GM18909 (cell line): ENCODE results near the gene ECE1.
A peak's percentile ranks its signal among the peaks of the same experiment; 100 is the strongest.

Experiments
- ATAC-seq: cut with Tn5 transposase; IDR thresholded peaks from one replicate; pipeline ENCODE4 v1.9.1; 2021; ENCODE audit warnings: mild to moderate bottlenecking; ENCODE audit not compliant: unreplicated experiment, poor library complexity

ECE1 gene

GRCh38 chr1:21289700-21290545, at the start of gene ECE1:
Gene ECE1 (minus strand): TSS chr1:21290463. CDS start chr1:21290414, 49 bp downstream.
- ATAC-seq, result no peak

DNA sequence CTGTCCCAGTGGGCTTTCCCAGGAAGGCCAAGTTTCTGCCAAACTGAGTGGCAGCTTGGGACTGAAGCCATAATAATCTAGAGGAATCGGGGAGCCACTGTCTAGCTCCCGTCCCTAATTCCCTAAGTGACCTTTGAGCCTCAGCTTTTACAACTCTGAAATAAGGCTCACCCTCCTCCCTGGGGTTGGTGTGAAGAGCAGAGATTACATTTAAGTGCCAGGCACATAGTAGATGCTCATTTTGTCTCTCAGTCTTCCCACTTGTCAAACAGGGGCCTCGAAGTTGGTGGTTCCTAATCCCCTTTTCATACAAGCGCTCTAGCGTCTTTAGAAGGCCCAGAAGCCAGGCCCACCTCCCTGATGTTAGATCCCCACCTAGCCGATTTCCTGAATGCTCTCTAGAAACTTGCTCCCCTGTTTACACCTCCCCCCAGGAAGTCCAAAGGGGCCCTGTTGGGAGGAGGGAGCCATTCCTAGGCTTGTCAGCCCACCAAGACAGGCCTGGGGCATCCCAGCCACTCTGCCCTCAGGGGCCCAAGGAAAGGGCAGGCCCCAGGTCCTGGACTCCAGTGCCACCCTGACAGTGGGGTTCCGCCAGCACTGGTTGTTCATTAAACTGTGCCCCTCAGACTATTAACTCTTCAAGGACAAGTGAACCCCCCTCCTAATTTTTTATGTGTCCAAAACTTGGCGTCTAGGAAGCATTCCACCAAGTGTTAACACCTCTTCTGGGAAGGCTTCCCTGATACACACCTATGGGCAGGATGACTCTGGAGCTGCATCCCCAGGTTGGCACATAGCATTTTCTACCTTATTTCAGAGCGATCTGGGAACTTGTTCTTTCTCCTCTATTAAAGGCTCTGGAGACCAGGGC, 49.3 kb upstream of the ECE1 start:
- ATAC-seq, result no peak

GRCh38 chr1:21338573-21339355, 48.5 kb upstream of the ECE1 start:
- ATAC-seq, result no peak

DNA sequence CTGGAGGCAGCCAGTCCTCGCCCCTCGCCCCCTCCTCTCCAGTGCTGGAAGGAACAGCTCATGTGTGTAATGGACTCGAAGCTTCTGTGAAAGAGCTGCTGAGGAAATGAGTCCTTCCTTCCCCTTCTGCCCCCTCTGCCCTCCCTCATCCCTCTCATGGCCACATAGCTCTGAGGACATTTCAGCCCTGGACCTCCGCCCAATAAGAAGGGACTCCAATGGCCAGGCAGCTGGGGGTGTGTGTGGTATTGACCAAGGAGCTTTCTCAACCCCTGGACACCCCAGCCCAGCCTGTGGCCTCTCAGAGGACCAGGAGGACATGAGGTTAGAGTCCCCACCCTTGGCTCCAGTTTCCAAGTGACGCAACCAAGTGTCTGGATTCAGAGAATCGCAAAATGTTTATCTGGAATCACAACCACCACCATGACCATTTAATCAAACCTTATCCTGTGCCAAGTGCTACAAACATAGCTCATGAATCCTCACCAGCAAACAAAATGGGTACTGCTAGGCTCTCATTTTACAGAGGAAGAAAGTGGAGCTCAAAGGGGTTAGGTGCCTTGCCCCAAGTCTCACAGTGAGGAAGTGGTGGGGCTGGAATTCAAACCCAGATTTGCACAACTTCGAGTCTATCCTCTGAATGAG, 47.8 kb upstream of the ECE1 start:
- no peak for ATAC-seq

DNA sequence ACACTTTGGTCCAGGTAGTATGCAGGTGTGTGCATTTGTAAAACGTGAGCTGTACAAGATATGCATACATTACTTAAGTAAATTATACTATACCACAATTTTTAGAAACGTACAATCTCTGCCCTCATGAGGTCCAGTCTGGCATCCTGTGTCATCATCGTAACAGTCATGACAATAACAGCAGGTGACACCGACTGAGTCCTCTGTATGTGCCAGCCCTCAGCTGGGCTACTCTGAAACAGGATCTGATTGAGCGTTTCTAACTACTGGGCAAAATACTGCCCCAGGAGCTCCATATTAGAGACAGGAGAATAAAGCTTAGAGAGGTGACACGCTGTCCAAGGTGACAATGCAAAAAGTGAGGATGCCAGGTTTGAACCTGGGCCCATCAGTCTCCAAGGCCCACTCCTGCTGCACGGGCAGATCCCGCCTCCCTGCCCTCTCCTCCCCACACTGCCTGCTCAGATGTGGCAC, 47.2 kb upstream of the ECE1 start:
- ATAC-seq, result no peak

- no peak for ATAC-seq
These were observed 46.8 kb upstream of the ECE1 start for GRCh38 chr1:21337010-21337437.

GRCh38 chr1:21335750-21336224, 45.5 kb upstream of the ECE1 start:
- ATAC-seq, result no peak

DNA sequence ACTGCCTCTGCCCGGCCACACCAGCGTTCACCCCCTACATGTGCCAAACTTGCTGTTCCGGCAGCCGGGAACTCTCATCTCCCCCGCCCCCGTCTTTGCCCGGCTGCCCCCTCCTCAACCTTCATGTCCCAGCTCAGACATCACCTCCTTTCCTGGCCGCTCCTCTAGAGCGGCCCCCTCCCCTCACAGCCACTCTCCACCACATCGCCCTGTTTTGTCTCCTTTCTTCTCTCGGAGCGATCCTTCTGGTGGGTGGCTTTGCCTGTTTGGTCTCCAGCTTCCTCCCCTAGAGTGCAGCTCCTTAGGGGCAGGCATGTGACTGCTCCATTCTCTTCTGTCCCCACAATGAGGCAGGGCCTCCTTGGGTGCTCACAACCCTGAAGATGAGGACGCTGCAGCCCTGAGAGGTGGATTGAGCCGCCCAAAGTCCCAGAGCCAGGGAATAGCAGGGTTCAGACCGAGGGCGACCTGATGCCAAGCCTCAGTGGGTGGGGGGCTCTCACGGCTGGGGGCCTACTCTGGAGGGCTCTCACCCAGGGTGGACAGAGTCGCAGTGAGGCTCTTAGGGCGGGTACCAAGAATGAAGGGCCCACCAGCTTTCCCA, 44.9 kb upstream of the ECE1 start:
- ATAC-seq, result no peak

GRCh38 chr1:21334214-21335087, 44.2 kb upstream of the ECE1 start:
- peak; percentile 83 for ATAC-seq

GRCh38 chr1:21333824-21334213, 43.6 kb upstream of the ECE1 start:
- no peak for ATAC-seq

DNA sequence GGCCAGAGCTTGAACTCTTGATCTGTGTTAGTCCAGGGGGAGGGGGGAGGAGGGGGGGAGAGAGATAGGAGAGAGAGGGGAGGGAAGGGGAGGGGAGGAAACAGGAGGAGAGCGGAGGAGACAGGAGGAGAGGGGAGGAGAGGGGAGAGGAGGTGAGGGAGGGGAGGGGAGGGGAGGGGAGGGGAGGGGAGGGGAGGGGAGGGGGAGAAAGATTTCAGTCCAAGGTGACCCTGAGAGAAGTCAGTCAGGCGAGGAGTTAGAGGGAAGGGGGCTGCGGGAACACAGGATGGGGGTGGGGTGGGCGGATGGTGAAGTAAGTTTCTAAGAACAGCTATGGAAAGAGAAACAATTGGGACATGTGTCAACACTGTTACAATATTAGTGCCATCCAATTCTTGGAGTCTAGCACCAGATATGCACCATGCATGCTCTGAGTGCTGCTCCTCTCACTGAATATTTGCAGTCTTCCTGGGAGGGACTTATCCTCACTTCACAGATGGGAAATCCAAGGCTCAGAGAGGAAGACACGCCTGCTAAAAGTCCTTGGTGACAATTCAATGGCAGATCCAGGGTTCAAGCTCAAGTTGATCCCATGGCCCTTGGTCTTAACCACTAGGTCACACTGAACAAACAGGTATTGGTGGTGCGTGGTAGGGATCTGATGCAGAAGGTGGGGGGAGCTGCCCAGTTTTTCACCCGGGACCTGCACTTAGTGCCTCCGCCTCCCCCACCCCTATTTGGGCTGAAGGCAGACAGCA, 42.5 kb upstream of the ECE1 start:
- no peak for ATAC-seq

DNA sequence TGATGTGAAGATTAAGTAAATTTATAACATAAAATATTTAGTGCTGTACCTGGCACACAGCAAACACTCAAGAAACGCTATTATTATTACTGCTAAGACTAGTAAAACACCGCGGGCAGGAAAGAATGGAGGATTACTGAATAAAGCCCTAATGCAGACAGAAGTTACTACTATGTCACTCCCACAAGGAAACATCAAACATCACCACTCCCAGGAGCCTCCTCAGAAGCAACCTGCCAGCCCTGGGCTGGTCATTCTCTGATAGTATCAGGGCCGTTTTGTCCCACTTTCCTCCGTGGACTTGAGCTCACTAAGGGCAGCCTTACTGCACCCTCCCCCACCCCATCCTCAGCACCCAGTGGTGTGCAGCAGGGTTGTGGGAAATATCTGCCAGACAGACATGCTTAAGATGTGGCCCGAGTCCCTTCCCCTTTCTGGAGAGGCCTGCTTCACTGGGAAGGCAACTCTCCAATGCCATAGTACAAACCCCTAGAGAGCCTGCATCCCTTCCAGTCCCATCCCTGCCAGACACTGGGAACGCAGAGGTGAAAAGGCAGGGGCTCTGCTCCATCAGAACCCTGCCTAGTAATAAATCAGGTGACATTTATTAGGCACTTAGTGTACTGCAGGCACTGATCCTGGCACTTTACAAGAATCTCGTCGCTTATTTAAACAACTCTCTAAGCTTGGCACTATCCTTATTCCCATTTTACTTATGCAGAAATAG, 41.7 kb upstream of the ECE1 start:
- ATAC-seq, result no peak

DNA sequence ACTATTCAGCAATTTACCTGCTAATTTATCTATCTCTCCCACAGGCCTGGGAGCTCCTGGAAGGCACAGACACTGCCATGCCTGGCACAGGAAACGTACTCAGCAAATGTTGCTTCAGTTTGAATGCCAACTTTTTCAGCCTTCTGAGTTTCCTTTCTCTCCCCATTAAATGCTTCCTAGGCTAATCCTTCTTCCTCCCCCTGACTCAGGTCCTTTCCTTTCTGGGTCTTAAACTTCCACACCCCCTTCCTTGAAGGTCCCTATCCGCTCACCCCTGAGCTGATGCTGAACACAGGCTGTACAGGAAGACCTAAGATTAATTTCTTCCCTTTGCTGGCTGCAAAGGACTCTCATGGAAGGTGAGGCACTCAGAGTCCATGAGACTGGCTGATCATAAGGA, 40.3 kb upstream of the ECE1 start:
- no peak for ATAC-seq

- ATAC-seq, result no peak
These were observed 39.1 kb upstream of the ECE1 start for GRCh38 chr1:21329209-21329844.

GRCh38 chr1:21327566-21328323, 37.5 kb upstream of the ECE1 start:
- ATAC-seq, result no peak

- ATAC-seq, result no peak
These were observed 36.6 kb upstream of the ECE1 start for GRCh38 chr1:21326861-21327344.
